Kidney (tissue), 14 donors: ENCODE data around the gene POGZ. TPM values are rescaled to one million over a fixed set of nuclear protein-coding genes. Genes with fewer than 3 reads are reported as not detected.

Experiments used
- DNase-seq, 5 donors: peaks; one replicate each; pipeline ENCODE4 v3.0.0-alpha.2; 2013 to 2020
- FAIRE-seq: peaks from 2 replicates; lab custom pipeline; 2012; peaks lifted over from hg19 to GRCh38; lab: Jason Lieb, UNC
- H3K27ac ChIP-seq, 2 donors: one replicate each; pipeline ENCODE4 v1.7.0; 2013; ENCODE audit warnings: low read depth in 2 of 2, low read length in 2 of 2, inconsistent platforms in 1 of 2
- H3K27me3 ChIP-seq: one replicate; pipeline ENCODE4 v1.7.1; 2013; ENCODE audit warnings: low read length, inconsistent platforms; ENCODE audit not compliant: control insufficient read depth, insufficient read depth
- H3K36me3 ChIP-seq, 3 donors: one replicate each; pipeline versions ENCODE4 v1.7.0 to v1.7.1; 2013; ENCODE audit warnings: low read length in 3 of 3, control low read depth in 1 of 3, inconsistent platforms in 1 of 3; ENCODE audit not compliant: insufficient read depth in 3 of 3, control insufficient read depth in 2 of 3
- H3K4me1 ChIP-seq, 3 donors: one replicate each; pipeline versions ENCODE4 v1.7.0 to v1.7.1; 2013; ENCODE audit warnings: low read length in 3 of 3, inconsistent platforms in 1 of 3, low read depth in 1 of 3; ENCODE audit not compliant: control insufficient read depth in 2 of 3, insufficient read depth in 2 of 3
- H3K4me3 ChIP-seq, 3 donors: one replicate each; pipeline versions ENCODE4 v1.7.0 to v1.8.1; 2013; ENCODE audit warnings: low read length in 3 of 3, control low read depth in 1 of 3, inconsistent platforms in 1 of 3
- H3K9ac ChIP-seq, 3 donors: one replicate each; pipeline versions ENCODE4 v1.7.0 to v1.7.1; 2013; ENCODE audit warnings: low read length in 3 of 3, control low read depth in 1 of 3, inconsistent platforms in 1 of 3
- H3K9me3 ChIP-seq, 3 donors: one replicate each; pipeline versions ENCODE4 v1.7.0 to v1.7.1; 2013; ENCODE audit warnings: low read length in 3 of 3, control low read depth in 1 of 3, inconsistent platforms in 1 of 3; ENCODE audit not compliant: control insufficient read depth in 2 of 3, insufficient read depth in 1 of 3
- intact Hi-C: fragments of 100-400 bp; cut with DNase I; formaldehyde crosslinking; loops from one replicate; pipeline ENCODE4 v1.11.1; 2022
- polyA plus RNA-seq: library from polyadenylated mRNA; stranded (reverse); fragments of 350-450 nt; fragmentation: Illumina TruSeq; extraction: RNeasy Lipid Tissue Mini Kit (QIAGEN cat#74804); gene quantifications from one replicate; pipeline ENCODE4 v1.2.3, GENCODE V29; 2014; ENCODE audit warnings: low read depth, low replicate concordance; ENCODE audit not compliant: insufficient read depth
- total RNA-seq: library from RNA; stranded (reverse); fragmentation: NEBNext Ultra II Directional; extraction: Animal tissue kit (Norgen Biotek cat#: 25700); gene quantifications from one replicate; pipeline ENCODE4 v1.2.1, GENCODE V29; 2021
- TF ChIP-seq, protein P1 (sequence below): IDR thresholded peaks from 3 replicates; pipeline ENCODE4 v1.5.1; 2012; ENCODE audit warnings: mild to moderate bottlenecking, moderate library complexity, borderline replicate concordance; ENCODE audit not compliant: insufficient read depth; ENCODE audit errors: extremely low read depth
- donor health status: control.
- donor health status: control.
- donor health status: control.
- donor health status: control.
- donor health status: control.
- donor health status: DM: yes; HTN: yes; CAD: no.
- donor health status: Normal renal cell carcinoma (clear cell type).

Gene POGZ
- total and polyA plus RNA-seq, 2 donors from 2014 or later = 16.4 to 96.6 TPM

DNA sequence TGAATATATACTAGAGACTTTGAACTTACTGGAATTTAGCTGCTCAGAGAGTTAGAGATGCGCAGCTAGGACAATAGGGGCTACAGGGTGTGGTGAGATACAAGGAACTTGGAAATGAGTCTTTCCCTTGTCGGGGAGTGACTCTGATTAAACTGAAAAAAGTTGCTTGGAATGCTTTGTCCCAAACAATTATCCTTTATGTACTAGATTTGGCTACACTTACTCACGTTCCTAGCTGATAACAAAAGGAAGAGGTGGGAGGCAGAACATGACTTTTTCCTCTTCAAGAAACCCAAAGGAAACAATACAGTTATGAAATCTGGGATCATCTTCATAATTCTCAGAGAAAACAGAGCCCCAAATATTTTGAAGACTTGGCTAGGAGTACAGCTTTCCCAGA lies 45.0 kb upstream of the POGZ start:
- TF ChIP-seq, protein P1, sequence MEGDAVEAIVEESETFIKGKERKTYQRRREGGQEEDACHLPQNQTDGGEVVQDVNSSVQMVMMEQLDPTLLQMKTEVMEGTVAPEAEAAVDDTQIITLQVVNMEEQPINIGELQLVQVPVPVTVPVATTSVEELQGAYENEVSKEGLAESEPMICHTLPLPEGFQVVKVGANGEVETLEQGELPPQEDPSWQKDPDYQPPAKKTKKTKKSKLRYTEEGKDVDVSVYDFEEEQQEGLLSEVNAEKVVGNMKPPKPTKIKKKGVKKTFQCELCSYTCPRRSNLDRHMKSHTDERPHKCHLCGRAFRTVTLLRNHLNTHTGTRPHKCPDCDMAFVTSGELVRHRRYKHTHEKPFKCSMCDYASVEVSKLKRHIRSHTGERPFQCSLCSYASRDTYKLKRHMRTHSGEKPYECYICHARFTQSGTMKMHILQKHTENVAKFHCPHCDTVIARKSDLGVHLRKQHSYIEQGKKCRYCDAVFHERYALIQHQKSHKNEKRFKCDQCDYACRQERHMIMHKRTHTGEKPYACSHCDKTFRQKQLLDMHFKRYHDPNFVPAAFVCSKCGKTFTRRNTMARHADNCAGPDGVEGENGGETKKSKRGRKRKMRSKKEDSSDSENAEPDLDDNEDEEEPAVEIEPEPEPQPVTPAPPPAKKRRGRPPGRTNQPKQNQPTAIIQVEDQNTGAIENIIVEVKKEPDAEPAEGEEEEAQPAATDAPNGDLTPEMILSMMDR = no peak
- Histone ChIP-seq H3K4me1 (no peaks in the 10 kb centered on the region), H3K4me3 (no peak overlapping the region), H3K9me3 (no peaks in the 10 kb centered on the region), H3K36me3 (no peaks in the 10 kb centered on the region), H3K9ac (no peak overlapping the region), H3K27ac (no peak overlapping the region), H3K27me3 (no peaks in the 10 kb centered on the region)
- no peak for FAIRE-seq
- intact Hi-C loops = no loop called here
- no peak for DNase-seq

- H3K4me1 ChIP-seq = no peaks in the 10 kb centered on the region
- no peak overlapping the region for H3K4me3 ChIP-seq
- peak in 1 of 5 donors; percentile 7 for DNase-seq
- no peak for FAIRE-seq
- H3K9ac ChIP-seq = no peak overlapping the region
- H3K27me3 ChIP-seq = no peaks in the 10 kb centered on the region
- H3K27ac ChIP-seq = no peak overlapping the region
- H3K9me3 ChIP-seq = no peaks in the 10 kb centered on the region
- intact Hi-C loops = no loop called here
- TF ChIP-seq, protein P1 = no peak
- H3K36me3 ChIP-seq = no peaks in the 10 kb centered on the region
These were observed 43.8 kb upstream of the POGZ start for GRCh38 chr1:151502859-151503780.

GRCh38 chr1:151502035-151502700 lies 42.9 kb upstream of the POGZ start:
- no peak overlapping the region for H3K9ac ChIP-seq
- H3K27me3 ChIP-seq = no peaks in the 10 kb centered on the region
- intact Hi-C loops = no loop called here
- H3K36me3 ChIP-seq = no peaks in the 10 kb centered on the region
- no peak overlapping the region for H3K4me3 ChIP-seq
- TF ChIP-seq, protein P1 = no peak
- no peak for DNase-seq
- H3K27ac ChIP-seq = no peak overlapping the region
- H3K4me1 ChIP-seq = no peaks in the 10 kb centered on the region
- FAIRE-seq = no peak
- H3K9me3 ChIP-seq = no peaks in the 10 kb centered on the region
